ENCODE data around the gene ST6GALNAC6.

GRCh38 chr9:127850286-127850830, 49.0 kb downstream of the ST6GALNAC6 start:
- TF ChIP-seq POLR2A (IDR thresholded peaks at IDR 0.05) (no peak), CTCF (IDR thresholded peaks at IDR 0.05) (no peak)
